Stomach smooth muscle (tissue), 2 donors: ENCODE data around the gene ATP2A2.

Experiments used
- H3K27ac ChIP-seq: one replicate; pipeline ENCODE4 v1.7.0; 2013; ENCODE audit warnings: mild to moderate bottlenecking, low read length, inconsistent platforms
- H3K27me3 ChIP-seq, 2 donors: one replicate each; pipeline ENCODE4 v1.7.0; 2013; ENCODE audit warnings: low read length in 2 of 2; ENCODE audit not compliant: insufficient read depth in 2 of 2, control insufficient read depth in 1 of 2
- H3K36me3 ChIP-seq, 2 donors: one replicate each; pipeline ENCODE4 v1.7.0; 2013; ENCODE audit warnings: low read length in 2 of 2; ENCODE audit not compliant: control insufficient read depth in 2 of 2, insufficient read depth in 2 of 2
- H3K4me1 ChIP-seq: one replicate; pipeline ENCODE4 v1.7.0; 2013; ENCODE audit warnings: low read length; ENCODE audit not compliant: control insufficient read depth, insufficient read depth
- H3K4me3 ChIP-seq, 2 donors: one replicate each; pipeline ENCODE4 v1.7.0; 2013; ENCODE audit warnings: low read length in 2 of 2
- H3K9ac ChIP-seq, 2 donors: one replicate each; pipeline ENCODE4 v1.7.0; 2013; ENCODE audit warnings: low read length in 2 of 2, mild to moderate bottlenecking in 1 of 2
- H3K9me3 ChIP-seq, 2 donors: one replicate each; pipeline ENCODE4 v1.7.0; 2013; ENCODE audit warnings: low read length in 2 of 2; ENCODE audit not compliant: control insufficient read depth in 2 of 2
- donor health status: healthy.
- donor health status: Pancreatic carcinoma.

ATP2A2 gene

GRCh38 chr12:110301065-110301806, 20.2 kb downstream of the ATP2A2 start:
- Histone ChIP-seq H3K4me1 (no peaks in the 10 kb centered on the region), H3K9me3 (no peaks in the 10 kb centered on the region), H3K9ac (no peak overlapping the region), H3K36me3 (peaks cover 28 to 38% of the 10 kb centered on the region in 2 donors), H3K27ac (no peak overlapping the region), H3K27me3 (no peaks in the 10 kb centered on the region), H3K4me3 (no peak overlapping the region)

GRCh38 chr12:110304061-110304551, 23.1 kb downstream of the ATP2A2 start:
- H3K27ac ChIP-seq: no peak overlapping the region

GRCh38 chr12:110307372-110307771, 26.3 kb downstream of the ATP2A2 start:
- Histone ChIP-seq H3K27ac (no peak overlapping the region), H3K9me3 (no peaks in the 10 kb centered on the region), H3K4me3 (no peak overlapping the region), H3K27me3 (no peaks in the 10 kb centered on the region), H3K36me3 (peaks cover 4 to 7% of the 10 kb centered on the region in 2 donors), H3K4me1 (peaks cover 2% of the 10 kb centered on the region), H3K9ac (no peak overlapping the region)

More at GRCh38 chr12:110304061-110304551, 23.1 kb downstream of the ATP2A2 start:
- H3K36me3 ChIP-seq: peaks cover 12 to 14% of the 10 kb centered on the region in 2 donors
- no peaks in the 10 kb centered on the region for H3K4me1 ChIP-seq
- H3K27me3 ChIP-seq: no peaks in the 10 kb centered on the region
- H3K9ac ChIP-seq: no peak overlapping the region
- H3K4me3 ChIP-seq: no peak overlapping the region
- H3K9me3 ChIP-seq: no peaks in the 10 kb centered on the region

DNA sequence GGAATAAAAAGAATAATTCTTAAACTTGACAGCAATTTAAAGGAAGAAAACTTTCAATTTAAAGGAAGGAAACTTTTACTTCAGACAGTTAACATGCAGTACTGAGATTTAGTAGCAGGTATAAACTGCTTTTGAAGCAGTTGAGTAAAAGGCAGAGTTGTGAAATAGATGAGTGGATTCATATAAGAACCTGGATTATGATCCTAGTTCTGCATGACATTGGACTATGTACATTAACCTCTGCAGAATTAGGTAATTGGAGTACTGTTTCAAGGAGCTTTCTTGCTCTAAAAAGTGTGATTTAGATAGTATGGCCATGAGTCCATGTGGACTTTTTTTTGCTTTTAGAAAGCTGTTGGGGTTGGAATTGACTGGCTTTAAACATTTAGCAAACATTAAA, 29.7 kb downstream of the ATP2A2 start:
- Histone ChIP-seq H3K9me3 (no peaks in the 10 kb centered on the region), H3K27ac (no peak overlapping the region), H3K4me1 (peaks cover 2% of the 10 kb centered on the region), H3K9ac (no peak overlapping the region), H3K27me3 (no peaks in the 10 kb centered on the region), H3K36me3 (no peaks in the 10 kb centered on the region), H3K4me3 (no peak overlapping the region)

GRCh38 chr12:110311903-110312302, 30.9 kb downstream of the ATP2A2 start:
- H3K36me3 ChIP-seq: no peaks in the 10 kb centered on the region
- H3K27ac ChIP-seq: no peak overlapping the region
- H3K4me3 ChIP-seq: no peak overlapping the region
- no peaks in the 10 kb centered on the region for H3K27me3 ChIP-seq
- H3K9me3 ChIP-seq: no peaks in the 10 kb centered on the region
- H3K4me1 ChIP-seq: peaks cover 8% of the 10 kb centered on the region
- H3K9ac ChIP-seq: no peak overlapping the region

GRCh38 chr12:110312581-110313360, 31.7 kb downstream of the ATP2A2 start:
- no peaks in the 10 kb centered on the region for H3K27me3 ChIP-seq
- H3K9ac ChIP-seq: no peak overlapping the region
- H3K27ac ChIP-seq: no peak overlapping the region
- H3K36me3 ChIP-seq: no peaks in the 10 kb centered on the region
- H3K9me3 ChIP-seq: no peaks in the 10 kb centered on the region
- no peak overlapping the region for H3K4me3 ChIP-seq
- peaks cover 8% of the 10 kb centered on the region for H3K4me1 ChIP-seq

GRCh38 chr12:110314308-110314707, 33.3 kb downstream of the ATP2A2 start:
- no peak overlapping the region for H3K9ac ChIP-seq
- H3K27me3 ChIP-seq: no peaks in the 10 kb centered on the region
- H3K27ac ChIP-seq: no peak overlapping the region
- H3K4me3 ChIP-seq: no peak overlapping the region
- no peaks in the 10 kb centered on the region for H3K9me3 ChIP-seq
- H3K36me3 ChIP-seq: no peaks in the 10 kb centered on the region
- H3K4me1 ChIP-seq: peaks cover 8% of the 10 kb centered on the region

DNA sequence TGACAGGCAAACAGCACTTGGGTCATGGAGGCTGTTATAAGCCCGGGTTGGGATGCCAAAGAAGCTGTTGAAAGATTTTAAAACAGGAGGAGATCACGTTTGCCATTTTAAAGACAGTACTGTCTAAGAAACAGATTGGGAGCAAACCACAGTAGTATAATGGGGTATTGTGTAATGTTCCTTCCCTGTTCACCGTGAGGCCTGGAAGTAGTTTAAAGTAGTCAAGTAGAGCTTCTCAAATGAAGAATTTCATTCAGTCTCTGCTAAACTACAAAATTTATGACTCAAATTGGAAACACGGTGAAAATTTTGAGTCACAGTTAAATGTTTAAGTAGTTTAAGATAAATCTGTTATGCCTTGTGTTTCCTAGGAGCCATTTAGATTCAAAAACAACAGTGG, 35.8 kb downstream of the ATP2A2 start:
- no peak overlapping the region for H3K9ac ChIP-seq
- H3K4me1 ChIP-seq: peaks cover 6% of the 10 kb centered on the region
- H3K9me3 ChIP-seq: no peaks in the 10 kb centered on the region
- peak overlapping the region; percentile 56 for H3K27ac ChIP-seq
- H3K36me3 ChIP-seq: no peaks in the 10 kb centered on the region
- no peaks in the 10 kb centered on the region for H3K27me3 ChIP-seq
- no peak overlapping the region for H3K4me3 ChIP-seq

GRCh38 chr12:110317911-110318310, 36.9 kb downstream of the ATP2A2 start:
- Histone ChIP-seq H3K9ac (no peak overlapping the region), H3K4me1 (peaks cover 6% of the 10 kb centered on the region), H3K27ac (no peak overlapping the region), H3K9me3 (no peaks in the 10 kb centered on the region), H3K36me3 (no peaks in the 10 kb centered on the region), H3K27me3 (no peaks in the 10 kb centered on the region), H3K4me3 (no peak overlapping the region)

- H3K4me3 ChIP-seq: no peak overlapping the region
- peaks cover 3 to 4% of the 10 kb centered on the region in 2 donors for H3K36me3 ChIP-seq
- H3K9ac ChIP-seq: no peak overlapping the region
- no peak overlapping the region for H3K27ac ChIP-seq
- H3K27me3 ChIP-seq: no peaks in the 10 kb centered on the region
- H3K9me3 ChIP-seq: no peaks in the 10 kb centered on the region
- peaks cover 6% of the 10 kb centered on the region for H3K4me1 ChIP-seq
Observed at GRCh38 chr12:110320550-110320949, 39.5 kb downstream of the ATP2A2 start.

DNA sequence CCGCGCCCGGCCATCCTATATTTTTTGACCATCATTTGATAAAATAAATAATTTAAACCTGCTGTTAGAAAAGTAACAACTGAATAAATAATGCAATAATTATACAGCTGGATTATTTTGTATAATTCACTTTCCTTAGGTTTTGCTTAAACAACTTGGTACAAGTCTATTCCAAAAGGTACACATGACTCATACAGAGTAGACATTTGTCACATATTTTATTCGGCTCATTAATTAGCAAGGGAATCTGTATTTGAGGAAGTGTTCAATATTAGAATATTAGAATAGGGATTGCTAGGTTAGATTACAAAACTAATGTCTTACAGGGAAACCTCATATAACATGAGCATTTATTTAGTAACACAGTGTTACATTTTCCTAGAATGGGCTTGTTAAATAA, 48.7 kb downstream of the ATP2A2 start:
- H3K27ac ChIP-seq: no peak overlapping the region
- peaks cover 41 to 43% of the 10 kb centered on the region in 2 donors for H3K36me3 ChIP-seq

More for the DNA sequence above, 48.7 kb downstream of the ATP2A2 start:
- Histone ChIP-seq H3K27me3 (no peaks in the 10 kb centered on the region), H3K4me3 (no peak overlapping the region), H3K9ac (no peak overlapping the region), H3K9me3 (no peaks in the 10 kb centered on the region), H3K4me1 (no peaks in the 10 kb centered on the region)
